H1 (cell line): ENCODE measurements around the gene HTR1B. TPM values are rescaled to one million over a fixed set of nuclear protein-coding genes. Genes with fewer than 3 reads are reported as not detected.

Source experiments
- CTCF ChIA-PET: fragments of 300-600 bp; sonication (Branson Sonifier 250); formaldehyde crosslinking; loops from one replicate; lab custom pipeline; 2021; ENCODE audit not compliant: partially characterized antibody; lab: Charles Lee
- POLR2A ChIA-PET: fragments of 300-600 bp; sonication (Branson Sonifier 250); formaldehyde crosslinking; loops from one replicate; lab custom pipeline; 2021; ENCODE audit warnings: inconsistent platforms; ENCODE audit not compliant: partially characterized antibody; lab: Charles Lee
- DNase-seq, 2 experiments: peaks; one replicate each; pipeline versions ENCODE4 v3.0.0 to v3.0.0-alpha.2; 2010 to 2022; ENCODE audit warnings: low spot score in 2 of 2, low read depth in 1 of 2, mixed read lengths in 1 of 2
- FAIRE-seq: peaks from 2 replicates; lab custom pipeline; 2011; peaks lifted over from hg19 to GRCh38; lab: Jason Lieb, UNC
- H2AFZ ChIP-seq: 2 replicates; pipeline ENCODE4 v1.8.1; 2012; ENCODE audit warnings: low read length, inconsistent platforms
- H2AK5ac ChIP-seq: 2 replicates; pipeline ENCODE4 v1.6.1; 2013; ENCODE audit warnings: low read depth, low read length
- H2BK120ac ChIP-seq: replicated peaks from 2 replicates; pipeline ENCODE3; 2013; ENCODE audit warnings: low read depth, low read length, inconsistent platforms
- H2BK12ac ChIP-seq: 2 replicates; pipeline ENCODE4 v1.6.1; 2013; ENCODE audit warnings: low read depth, low read length
- H2BK15ac ChIP-seq: 2 replicates; pipeline ENCODE4 v1.6.1; 2013; ENCODE audit warnings: low read length
- H2BK20ac ChIP-seq: 2 replicates; pipeline ENCODE4 v1.6.1; 2013; ENCODE audit warnings: low read length
- H2BK5ac ChIP-seq: 2 replicates; pipeline ENCODE4 v1.6.1; 2013; ENCODE audit warnings: low read depth, low read length
- H3K14ac ChIP-seq: 2 replicates; pipeline ENCODE4 v1.6.1; 2013; ENCODE audit warnings: inconsistent platforms; ENCODE audit not compliant: insufficient read length
- H3K18ac ChIP-seq: 2 replicates; pipeline ENCODE4 v1.6.1; 2013; ENCODE audit warnings: low read length; ENCODE audit errors: extremely low read depth
- H3K23ac ChIP-seq: 2 replicates; pipeline ENCODE4 v1.6.1; 2013; ENCODE audit warnings: inconsistent platforms; ENCODE audit not compliant: insufficient read length
- H3K23me2 ChIP-seq: 2 replicates; pipeline ENCODE4 v1.6.1; 2013; ENCODE audit warnings: low read depth, low read length
- H3K27ac ChIP-seq: 2 replicates; pipeline ENCODE4 v1.6.1; 2011; ENCODE audit warnings: low read depth, low read length, inconsistent platforms
- H3K27me3 ChIP-seq, 4 experiments: replicated peaks in 1 of 4; 1 replicate in 1 of 4; 2 replicates in 3 of 4; pipeline versions ENCODE4 v1.6.1 to v1.8.1; 2011 to 2013; ENCODE audit warnings: low read length in 3 of 4, mild to moderate bottlenecking in 3 of 4, inconsistent platforms in 2 of 4, mixed read lengths in 2 of 4, moderate library complexity in 1 of 4; ENCODE audit not compliant: control insufficient read depth in 3 of 4, insufficient read depth in 3 of 4; ENCODE audit errors: extremely low read depth in 1 of 4
- H3K36me3 ChIP-seq, 4 experiments: 2 replicates each; pipeline versions ENCODE4 v1.6.1 to v1.8.1; 2011 to 2013; ENCODE audit warnings: mild to moderate bottlenecking in 4 of 4, low read length in 3 of 4, moderate library complexity in 2 of 4, control low read depth in 1 of 4, inconsistent platforms in 1 of 4; ENCODE audit not compliant: insufficient read depth in 4 of 4, control insufficient read depth in 2 of 4
- H3K4ac ChIP-seq: replicated peaks from 2 replicates; pipeline ENCODE3; 2013; ENCODE audit warnings: low read length, low read depth, mixed read lengths, inconsistent platforms; ENCODE audit not compliant: insufficient read length
- H3K4me1 ChIP-seq, 4 experiments: replicated peaks in 1 of 4; 1 replicate in 1 of 4; 2 replicates in 3 of 4; pipeline versions ENCODE4 v1.6.1 to v1.8.1; 2011 to 2013; ENCODE audit warnings: low read length in 3 of 4, inconsistent platforms in 2 of 4, mixed read lengths in 1 of 4; ENCODE audit not compliant: insufficient read depth in 4 of 4, control insufficient read depth in 3 of 4
- H3K4me2 ChIP-seq, 2 experiments: 2 replicates each; pipeline versions ENCODE4 v1.6.1 to v1.8.1; 2011 to 2013; ENCODE audit warnings: low read depth in 2 of 2, low read length in 2 of 2, control low read depth in 1 of 2, inconsistent platforms in 1 of 2, mild to moderate bottlenecking in 1 of 2; ENCODE audit not compliant: insufficient read depth in 1 of 2
- H3K4me3 ChIP-seq, 4 experiments: fragments of 200-600, 300-600 bp in 1 of 4; sonication (generic), shearing (Covaris generic), sonication (Bioruptor Twin) in 1 of 4; 2 replicates each; pipeline versions ENCODE4 v1.5.1 to v1.8.1; 2011 to 2016; ENCODE audit warnings: low read length in 4 of 4, low read depth in 3 of 4, control low read depth in 2 of 4, inconsistent platforms in 2 of 4, mild to moderate bottlenecking in 2 of 4, mixed read lengths in 1 of 4, moderate library complexity in 1 of 4; ENCODE audit not compliant: insufficient read depth in 2 of 4; ENCODE audit errors: extremely low read depth in 1 of 4
- H3K56ac ChIP-seq: replicated peaks from 2 replicates; pipeline ENCODE3; 2013; ENCODE audit warnings: low read depth, mild to moderate bottlenecking, mixed read lengths, low read length, inconsistent platforms; ENCODE audit not compliant: insufficient read length
- H3K79me1 ChIP-seq: 2 replicates; pipeline ENCODE4 v1.6.1; 2013; ENCODE audit warnings: low read depth, low read length, control low read depth
- H3K79me2 ChIP-seq, 2 experiments: 2 replicates each; pipeline versions ENCODE4 v1.6.1 to v1.8.1; 2012 to 2013; ENCODE audit warnings: low read length in 2 of 2, mild to moderate bottlenecking in 2 of 2, inconsistent platforms in 1 of 2; ENCODE audit not compliant: insufficient read depth in 2 of 2, control insufficient read depth in 1 of 2
- H3K9ac ChIP-seq, 4 experiments: replicated peaks in 1 of 4; 1 replicate in 1 of 4; 2 replicates in 3 of 4; pipeline versions ENCODE4 v1.6.1 to v1.8.1; 2011 to 2013; ENCODE audit warnings: low read depth in 3 of 4, low read length in 3 of 4, control low read depth in 2 of 4, mild to moderate bottlenecking in 2 of 4, moderate library complexity in 2 of 4, inconsistent platforms in 1 of 4; ENCODE audit errors: extremely low read depth in 1 of 4
- H3K9me3 ChIP-seq, 2 experiments: 2 replicates each; pipeline versions ENCODE4 v1.6.1 to v1.8.1; 2012 to 2013; ENCODE audit warnings: mild to moderate bottlenecking in 2 of 2, moderate library complexity in 2 of 2, control low read depth in 1 of 2, inconsistent platforms in 1 of 2, low read depth in 1 of 2, low read length in 1 of 2, mixed read lengths in 1 of 2; ENCODE audit not compliant: insufficient read depth in 2 of 2
- H4K20me1 ChIP-seq, 2 experiments: replicated peaks in 1 of 2; 2 replicates each; pipeline versions ENCODE3 to v1.8.1; 2011 to 2013; ENCODE audit warnings: inconsistent platforms in 2 of 2, low read length in 2 of 2, mild to moderate bottlenecking in 1 of 2; ENCODE audit not compliant: insufficient read depth in 2 of 2, control insufficient read depth in 1 of 2
- H4K5ac ChIP-seq: 2 replicates; pipeline ENCODE4 v1.6.1; 2013; ENCODE audit warnings: low read length, low read depth, mixed read lengths, inconsistent platforms; ENCODE audit not compliant: insufficient read length
- H4K8ac ChIP-seq: 2 replicates; pipeline ENCODE4 v1.8.0; 2013; ENCODE audit warnings: mild to moderate bottlenecking, moderate library complexity, low read length, inconsistent platforms; ENCODE audit not compliant: insufficient read depth; ENCODE audit errors: extremely low read depth
- H4K91ac ChIP-seq: replicated peaks from 2 replicates; pipeline ENCODE3; 2013; ENCODE audit warnings: low read length, mixed read lengths, inconsistent platforms; ENCODE audit not compliant: insufficient read length
- CBX8 ChIP-seq: fragments of 300-800, 300-1000 bp; sonication (generic); IDR thresholded peaks from 2 replicates; pipeline ENCODE4 v1.7.1; 2016; ENCODE audit warnings: low read depth, low read length, borderline replicate concordance
- FOSL1 ChIP-seq: IDR thresholded peaks from 2 replicates; pipeline ENCODE4 v1.6.1; 2011; ENCODE audit warnings: mild to moderate bottlenecking, low read depth, low read length, moderate library complexity; ENCODE audit not compliant: insufficient read depth
- HDAC6 ChIP-seq: IDR thresholded peaks from one replicate; pipeline ENCODE4 v1.7.1; 2012; ENCODE audit warnings: low read depth, mild to moderate bottlenecking, inconsistent platforms, low read length, moderate library complexity
- KDM1A ChIP-seq: fragments of 200-600, 300-600 bp; sonication (generic); IDR thresholded peaks from 2 replicates; pipeline ENCODE4 v1.7.1; 2016; ENCODE audit warnings: mild to moderate bottlenecking, low read length, borderline replicate concordance
- KDM4A ChIP-seq: IDR thresholded peaks from one replicate; pipeline ENCODE4 v1.7.1; 2012; ENCODE audit warnings: low read depth, mild to moderate bottlenecking, moderate library complexity, low read length, inconsistent platforms; ENCODE audit not compliant: severe bottlenecking
- POLR2A ChIP-seq, 2 experiments: IDR thresholded peaks; 1 replicate in 1 of 2; 2 replicates in 1 of 2; pipeline ENCODE4 v1.6.1; 2011; ENCODE audit warnings: low read depth in 2 of 2, low read length in 2 of 2, mild to moderate bottlenecking in 2 of 2; ENCODE audit errors: control extremely low read depth in 1 of 2
- POLR2AphosphoS5 ChIP-seq: IDR thresholded peaks from 2 replicates; pipeline ENCODE4 v1.6.1; 2011; ENCODE audit warnings: low read depth, low read length
- SIN3A ChIP-seq, 2 experiments: IDR thresholded peaks in 1 of 2; conservative IDR thresholded peaks in 1 of 2; 2 replicates each; pipeline ENCODE4 v1.6.1; 2011 to 2012; ENCODE audit warnings: low read length in 2 of 2, improper control_type of control experiment in 1 of 2, low read depth in 1 of 2, mild to moderate bottlenecking in 1 of 2
- SP1 ChIP-seq: IDR thresholded peaks from 2 replicates; pipeline ENCODE4 v1.6.1; 2011; ENCODE audit warnings: low read depth, low read length
- SUZ12 ChIP-seq: fragments of 200-600 bp; sonication (generic); IDR thresholded peaks from 2 replicates; pipeline ENCODE4 v1.6.1; 2012; ENCODE audit warnings: mild to moderate bottlenecking, inconsistent platforms, low read length, moderate library complexity, mixed read lengths
- TAF7 ChIP-seq: optimal IDR thresholded peaks from 2 replicates; pipeline ENCODE3; 2011; ENCODE audit warnings: low read depth, mild to moderate bottlenecking, inconsistent platforms, low read length, moderate library complexity, borderline replicate concordance
- TBP ChIP-seq: IDR thresholded peaks from 2 replicates; pipeline ENCODE4 v1.6.1; 2011; ENCODE audit warnings: low read depth, low read length, improper control_type of control experiment
- TCF12 ChIP-seq: IDR thresholded peaks from 2 replicates; pipeline ENCODE4 v1.6.1; 2011; ENCODE audit warnings: low read depth, mild to moderate bottlenecking, low read length
- YY1 ChIP-seq: IDR thresholded peaks from 2 replicates; pipeline ENCODE4 v1.6.1; 2011; ENCODE audit warnings: low read depth, mild to moderate bottlenecking, low read length
- WGBS, 2 experiments: shearing (Covaris generic) in 1 of 2; methylation state at CpG; one replicate each; pipeline versions ENCODE4 v1.1.6 to v1.1.7; 2013 to 2015; ENCODE audit warnings: low lambda C conversion rate in 2 of 2, mixed read lengths in 2 of 2, inconsistent platforms in 1 of 2, low coverage in 1 of 2, missing lambda C conversion rate in 1 of 2; ENCODE audit not compliant: insufficient replicate concordance in 2 of 2, insufficient coverage in 1 of 2, insufficient read length in 1 of 2; ENCODE audit errors: extremely low coverage in 1 of 2, missing lambda C conversion rate in 1 of 2; 5-methylcytosine and 5-hydroxymethylcytosine counted together
- polyA plus RNA-seq, 7 experiments: library from polyadenylated mRNA; depleted of rRNA in 3 of 7; stranded (reverse) in 5 of 7; unstranded in 2 of 7; fragments of >200 nt in 5 of 7; fragments of 200-250 nt in 2 of 7; gene quantifications; 1 replicate in 5 of 7; 2 replicates in 1 of 7; 4 replicates in 1 of 7; pipeline versions ENCODE4 v1.2.1 to v1.2.3, GENCODE V29; 2011 to 2013; ENCODE audit warnings: missing spikeins in 2 of 7, mixed read lengths in 2 of 7
- total RNA-seq: library from RNA; stranded (reverse); fragmentation: NEBNext Ultra II Directional; extraction: Animal tissue kit (Norgen Biotek cat#: 25700); gene quantifications from 2 replicates; pipeline ENCODE4 v1.2.1, GENCODE V29; 2021
- TF ChIP-seq, protein P1 (sequence below): IDR thresholded peaks from 2 replicates; pipeline ENCODE4 v1.6.1; 2011; ENCODE audit warnings: low read depth, mild to moderate bottlenecking, low read length; ENCODE audit not compliant: insufficient read depth

The HTR1B gene
- total and polyA plus RNA-seq, 2 of the 8 experiments (the other 6 are each of a cell fraction or from before 2014, with no cell fraction given), result 1.1 to 1.4 TPM

DNA sequence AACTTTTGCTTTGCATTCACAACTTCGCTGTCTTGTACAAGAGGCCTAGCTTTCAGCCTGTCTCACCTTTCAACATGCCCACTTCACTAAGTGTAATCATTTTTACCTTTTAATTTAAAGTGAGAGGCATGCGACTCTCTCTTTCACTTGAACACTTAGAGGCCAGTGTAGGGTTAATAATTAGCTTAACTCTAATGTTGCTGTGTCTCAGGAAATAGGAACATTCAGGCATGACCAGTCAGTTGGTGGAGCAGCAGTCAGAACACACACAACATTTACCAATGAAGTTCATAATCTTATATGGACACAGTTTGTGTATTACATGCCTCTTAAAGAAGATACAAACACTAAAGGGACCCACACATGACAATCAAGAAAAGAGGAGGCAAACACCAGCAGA lies 47.6 kb downstream of the HTR1B start:
- Histone ChIP-seq H3K23me2 (no peaks in the 10 kb centered on the region), H2BK12ac (no peak overlapping the region), H2AK5ac (no peak overlapping the region), H3K4me2 (no peak overlapping the region), H3K27me3 (no peaks in the 10 kb centered on the region), H3K79me2 (no peaks in the 10 kb centered on the region), H4K8ac (no peak overlapping the region), H3K4ac (no peak overlapping the region), H3K56ac (no peak overlapping the region), H2AFZ (no peak overlapping the region), H3K9ac (no peak overlapping the region), H2BK20ac (no peak overlapping the region), H4K20me1 (no peaks in the 10 kb centered on the region), H3K79me1 (no peaks in the 10 kb centered on the region), H4K5ac (no peak overlapping the region), H2BK15ac (no peak overlapping the region), H4K91ac (no peak overlapping the region), H2BK5ac (no peak overlapping the region), H3K14ac (no peak overlapping the region), H3K4me1 (no peaks in the 10 kb centered on the region), H3K23ac (no peak overlapping the region), H3K4me3 (no peak overlapping the region), H3K9me3 (no peaks in the 10 kb centered on the region), H2BK120ac (no peak overlapping the region), H3K27ac (no peak overlapping the region), H3K36me3 (no peaks in the 10 kb centered on the region), H3K18ac (no peak overlapping the region)
- DNase-seq, result no peak
- WGBS, 2 experiments, result 92% methylated on average over 2 of the region's 2 CpGs; no CpG with 5 or more reads in 1 of the 2 experiments
- ChIA-PET POLR2A (no interaction called here), CTCF (interaction anchor here (0.7 kb wide), 1 partner anchor 1521 kb away, joined by 3 read pairs; no protein-coding TSS in a partner anchor)
- no peak for FAIRE-seq
- TF ChIP-seq SUZ12, result no peak
- TF ChIP-seq POLR2A (IDR thresholded peaks at IDR 0.05; ENCODE audit: control extremely low read depth in 1 of 2, low read depth in 2 of 2, low read length in 2 of 2), result no peak
- no peak for TF ChIP-seq TCF12
- no peak for TF ChIP-seq SP1
- TF ChIP-seq FOSL1, result no peak
- no peak for TF ChIP-seq HDAC6
- no peak for TF ChIP-seq CBX8
- no peak for TF ChIP-seq KDM4A
- no peak for TF ChIP-seq TAF7
- no peak for TF ChIP-seq KDM1A
- TF ChIP-seq, protein P1, sequence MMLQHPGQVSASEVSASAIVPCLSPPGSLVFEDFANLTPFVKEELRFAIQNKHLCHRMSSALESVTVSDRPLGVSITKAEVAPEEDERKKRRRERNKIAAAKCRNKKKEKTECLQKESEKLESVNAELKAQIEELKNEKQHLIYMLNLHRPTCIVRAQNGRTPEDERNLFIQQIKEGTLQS, result no peak
- no peak for TF ChIP-seq POLR2AphosphoS5
- TF ChIP-seq TBP, result no peak
- TF ChIP-seq YY1, result no peak
- no peak for TF ChIP-seq SIN3A (conservative IDR thresholded peaks at IDR 0.05 in 1 of 2, IDR thresholded peaks at IDR 0.05 in 1 of 2; ENCODE audit: low read depth in 1 of 2, low read length in 2 of 2)
